K562 (cell line): ENCODE measurements around the gene MRPL44. TPM values are rescaled to one million over a fixed set of nuclear protein-coding genes. Genes with fewer than 3 reads are reported as not detected.

Experiments
- ATAC-seq: fragments of 200-7000 bp; cut with Tn5 transposase; 3 replicates; pipeline ENCODE4 v1.9.1; 2020; ENCODE audit warnings: moderate library complexity
- BruUV-seq: library from RNA; stranded (reverse); fragments of 400-500 nt; replicated peaks from 2 replicates; lab custom pipeline; 2021; lab: Mats Ljungman, UMichigan
- CTCF ChIA-PET: fragments of 300-600 bp; formaldehyde crosslinking; extraction: SDS; loops from one replicate; lab custom pipeline; 2021; ENCODE audit warnings: low intra/inter-chr PET ratio; lab: Yijun Ruan, JAX
- POLR2A ChIA-PET: fragments of 300-600, 350-650 bp; sonication (Branson Sonifier 250); formaldehyde crosslinking; extraction: SDS; loops from one replicate; lab custom pipeline; 2021; ENCODE audit warnings: antibody characterized with exemption, inconsistent platforms; lab: Yijun Ruan, JAX
- DNase-seq, 4 experiments: peaks; one replicate each; pipeline versions ENCODE4 v3.0.0 to v3.0.0-alpha.2; 2011 to 2018; ENCODE audit warnings: low spot score in 3 of 4, mixed read lengths in 3 of 4; ENCODE audit errors: extremely low read depth in 1 of 4
- FAIRE-seq: peaks from 2 replicates; lab custom pipeline; 2011; peaks lifted over from hg19 to GRCh38; lab: Jason Lieb, UNC
- H2AFZ ChIP-seq: 2 replicates; pipeline ENCODE4 v1.6.0; 2011; ENCODE audit warnings: low read depth, low read length, control low read depth, inconsistent platforms
- H3K27ac ChIP-seq: fragments of 200-600 bp; 3 replicates; pipeline ENCODE4 v1.8.0; 2011; ENCODE audit warnings: low read depth, mild to moderate bottlenecking, control low read depth, inconsistent platforms, low read length, moderate library complexity, mixed read lengths; ENCODE audit errors: extremely low read depth
- H3K27me3 ChIP-seq, 2 experiments: fragments of 300-600 bp in 1 of 2; 2 replicates in 1 of 2; 3 replicates in 1 of 2; pipeline versions ENCODE4 v1.6.0 to v1.8.0; 2011; ENCODE audit warnings: inconsistent platforms in 2 of 2, low read length in 2 of 2, mild to moderate bottlenecking in 1 of 2, mixed read lengths in 1 of 2, moderate library complexity in 1 of 2; ENCODE audit not compliant: control insufficient read depth in 2 of 2, insufficient read depth in 2 of 2
- H3K36me3 ChIP-seq: fragments of 300-600 bp; 3 replicates; pipeline ENCODE4 v1.8.0; 2011; ENCODE audit warnings: mild to moderate bottlenecking, low read length, inconsistent platforms; ENCODE audit not compliant: control insufficient read depth, insufficient read depth
- H3K4me1 ChIP-seq, 2 experiments: fragments of 200-600 bp in 1 of 2; replicated peaks in 1 of 2; 2 replicates in 1 of 2; 3 replicates in 1 of 2; pipeline versions ENCODE4 v1.5.1 to v1.8.0; 2011; ENCODE audit warnings: inconsistent platforms in 2 of 2, low read length in 2 of 2, mild to moderate bottlenecking in 1 of 2, mixed read lengths in 1 of 2, moderate library complexity in 1 of 2; ENCODE audit not compliant: control insufficient read depth in 2 of 2, insufficient read depth in 2 of 2
- H3K4me2 ChIP-seq: 2 replicates; pipeline ENCODE4 v1.6.1; 2011; ENCODE audit warnings: low read length, control low read depth, inconsistent platforms, mixed read lengths; ENCODE audit not compliant: insufficient read depth
- H3K4me3 ChIP-seq: fragments of 200-600 bp; sonication (generic), shearing (Covaris generic); 2 replicates; pipeline ENCODE4 v1.5.1; 2016; ENCODE audit warnings: control low read depth, inconsistent platforms
- H3K79me2 ChIP-seq: fragments of 200-600 bp; 3 replicates; pipeline ENCODE4 v1.8.0; 2011; ENCODE audit warnings: low read length, inconsistent platforms; ENCODE audit not compliant: control insufficient read depth, insufficient read depth
- H3K9ac ChIP-seq, 2 experiments: 2 replicates each; pipeline versions ENCODE4 v1.6.0 to v1.6.1; 2011; ENCODE audit warnings: low read depth in 2 of 2, low read length in 2 of 2, control low read depth in 1 of 2, inconsistent platforms in 1 of 2, mild to moderate bottlenecking in 1 of 2, mixed read lengths in 1 of 2; ENCODE audit not compliant: insufficient read depth in 1 of 2
- H3K9me1 ChIP-seq: one replicate; pipeline ENCODE4 v1.6.0; 2011; ENCODE audit warnings: inconsistent platforms, mild to moderate bottlenecking, low read length, moderate library complexity; ENCODE audit not compliant: control insufficient read depth, insufficient read depth
- H3K9me3 ChIP-seq: replicated peaks from 2 replicates; pipeline ENCODE4 v1.5.1; 2011; ENCODE audit warnings: low read depth, low read length, inconsistent platforms; ENCODE audit not compliant: control insufficient read depth, insufficient read depth
- H4K20me1 ChIP-seq: replicated peaks from 2 replicates; pipeline ENCODE4 v1.6.1; 2011; ENCODE audit warnings: low read length, inconsistent platforms, mixed read lengths; ENCODE audit not compliant: control insufficient read depth, insufficient read depth
- ELK1 ChIP-seq: sonication (generic); formaldehyde crosslinking; IDR thresholded peaks from 2 replicates; pipeline ENCODE4 v1.8.1; 2022; ENCODE audit warnings: missing genetic modification reagents
- EP400 ChIP-seq: fragments of 450-650 bp; IDR thresholded peaks from 2 replicates; pipeline ENCODE4 v1.6.1; 2017; ENCODE audit warnings: antibody characterized with exemption, mild to moderate bottlenecking, moderate library complexity
- KLF16 ChIP-seq: IDR thresholded peaks from 2 replicates; pipeline ENCODE4 v1.6.1; 2016; ENCODE audit warnings: antibody characterized with exemption
- MAFK ChIP-seq: IDR thresholded peaks from 2 replicates; pipeline ENCODE4 v1.6.1; 2011; ENCODE audit warnings: low read length, improper control_type of control experiment
- TCF7L2 ChIP-seq: fragments of 150-350 bp; IDR thresholded peaks from 2 replicates; pipeline ENCODE4 v1.6.1; 2016; ENCODE audit warnings: low read depth, mild to moderate bottlenecking, low read length, moderate library complexity
- ZFPM2 ChIP-seq: fragments of 250-450 bp; sonication (Bioruptor Pico); IDR thresholded peaks from 2 replicates; pipeline ENCODE4 v1.5.1; 2022; ENCODE audit warnings: mild to moderate bottlenecking
- ZNF175 ChIP-seq: fragments of 200-800 bp; sonication (Bioruptor generic); IDR thresholded peaks from 2 replicates; pipeline ENCODE4 v1.6.1; 2016; ENCODE audit warnings: low read depth, mild to moderate bottlenecking, missing genetic modification characterization, missing compliant biosample characterization
- ZNF507 ChIP-seq: conservative IDR thresholded peaks from 2 replicates; pipeline ENCODE4 v1.6.1; 2017; ENCODE audit warnings: missing genetic modification characterization, missing compliant biosample characterization
- WGBS: fragments of 100-300 bp; shearing (Covaris generic); methylation state at CpG from one replicate; pipeline ENCODE4 v1.1.6; 2016; ENCODE audit warnings: low coverage, mixed read lengths; ENCODE audit not compliant: insufficient coverage; ENCODE audit errors: missing lambda C conversion rate; 5-methylcytosine and 5-hydroxymethylcytosine counted together
- in situ Hi-C: fragments of 300-500 bp; cut with MboI; formaldehyde crosslinking; loops from 4 replicates; pipeline ENCODE4 v1.15.0; 2018; ENCODE audit warnings: inconsistent platforms, mixed read lengths
- intact Hi-C: fragments of 100-400 bp; cut with micrococcal nuclease; formaldehyde crosslinking; loops from 2 replicates; pipeline ENCODE4 v1.14.2; 2022
- polyA plus RNA-seq, 8 experiments: library from polyadenylated mRNA; depleted of rRNA in 4 of 8; stranded (reverse) in 5 of 8; unstranded in 3 of 8; fragments of >200 nt; fragmentation: Nextera tagmentation in 2 of 8; fragmentation: Illumina TruSeq in 1 of 8; extraction: Ambion mirVana in 2 of 8; extraction: Trizol in 1 of 8; gene quantifications; 2 replicates each; pipeline versions ENCODE4 v1.2.1 to v1.2.3, GENCODE V29; 2011 to 2014; ENCODE audit warnings: inconsistent platforms in 1 of 8, missing spikeins in 1 of 8
- total RNA-seq, 7 experiments: library from RNA; depleted of rRNA in 6 of 7; stranded (reverse); fragments of >200 nt in 6 of 7; fragmentation: Illumina TruSeq in 2 of 7; extraction: Trizol in 2 of 7; gene quantifications; 2 replicates each; pipeline versions ENCODE4 v1.2.1 to v1.2.3, GENCODE V29; 2011 to 2021; ENCODE audit warnings: low replicate concordance in 1 of 7

MRPL44 gene
- total and polyA plus RNA-seq, 9 of the 15 experiments (the other 6 are each of a cell fraction or from before 2014, with no cell fraction given) = 10.4 to 26.0 (median 20.2) TPM

GRCh38 chr2:224011837-224012236 lies 54.6 kb downstream of the MRPL44 start:
- no peak overlapping the region for H2AFZ ChIP-seq
- H3K4me2 ChIP-seq = no peak overlapping the region
- ChIA-PET POLR2A (no interaction called here), CTCF (no interaction called here)
- H3K9me1 ChIP-seq = no peaks in the 10 kb centered on the region
- no peak overlapping the region for H3K9ac ChIP-seq
- TF ChIP-seq ZNF175 (no peak), EP400 (no peak), MAFK (no peak), ELK1 (no peak), ZFPM2 (no peak), KLF16 (no peak), ZNF507 (tag) (no peak), TCF7L2 (no peak)
- no TSS peak for BruUV-seq
- no peaks in the 10 kb centered on the region for H3K9me3 ChIP-seq
- no peaks in the 10 kb centered on the region for H3K79me2 ChIP-seq
- no peaks in the 10 kb centered on the region for H3K36me3 ChIP-seq
- in situ Hi-C loops = no loop called here
- no peak for DNase-seq
- no peaks in the 10 kb centered on the region for H3K4me1 ChIP-seq
- WGBS = no CpG with 5 or more reads among the region's 1 CpG
- intact Hi-C loops = no loop called here
- FAIRE-seq = no peak
- H4K20me1 ChIP-seq = no peaks in the 10 kb centered on the region
- H3K4me3 ChIP-seq = no peak overlapping the region
- no peak overlapping the region for H3K27ac ChIP-seq
- no peak for ATAC-seq
- peaks cover 0 to 4% of the 10 kb centered on the region in 2 experiments; a peak in 2 of 5 replicates for H3K27me3 ChIP-seq
